Neural cell (in vitro differentiated cells): ENCODE results near the gene TENM3.

ENCODE experiments used
- CTCF ChIP-seq: fragments of 450-650 bp; IDR thresholded peaks from 2 replicates; pipeline ENCODE4 v1.5.1; 2014; ENCODE audit warnings: antibody characterized with exemption, mild to moderate bottlenecking, moderate library complexity; ENCODE audit not compliant: poor library complexity, severe bottlenecking
- POLR2AphosphoS5 ChIP-seq: IDR thresholded peaks from 2 replicates; pipeline ENCODE4 v1.6.1; 2012

- TF ChIP-seq CTCF (no peak), POLR2AphosphoS5 (no peak)
These were observed 515.1 kb downstream of the TENM3 start for GRCh38 chr4:182758273-182758672.
